ENCODE results near the gene PLIN1. TPM values are rescaled to one million over a fixed set of nuclear protein-coding genes. Genes with fewer than 3 reads are reported as not detected.

The PLIN1 gene
- total RNA-seq, 1 experiment from 2014 or later, result 0.09 TPM

DNA sequence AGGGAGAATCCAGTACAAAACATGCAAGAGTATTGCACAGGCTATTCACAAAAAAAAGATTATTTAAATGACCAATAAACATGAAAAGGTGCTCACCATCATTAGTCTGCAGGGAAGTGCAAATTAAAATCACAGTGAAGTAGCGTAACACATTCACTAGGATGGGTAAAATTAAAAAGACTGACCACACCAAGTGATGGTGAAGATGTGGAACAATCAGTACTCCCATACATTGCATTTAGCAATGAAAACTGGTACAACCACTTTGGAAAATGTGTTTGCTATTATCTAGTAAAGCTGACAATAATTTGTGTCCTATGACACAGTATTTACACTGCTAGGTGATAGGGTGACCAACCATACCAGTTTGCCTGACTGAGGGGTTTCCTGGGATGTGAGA, 45.5 kb upstream of the PLIN1 start:
- Mint-ChIP-seq H3K27me3 (ENCODE audit: low read depth) (peaks cover 23% of the 10 kb centered on the region), H3K27ac (no peak overlapping the region), H3K9me3 (peaks cover 3% of the 10 kb centered on the region in 2 experiments; a peak in 4 of 5 replicates), H3K4me1 (no peaks in the 10 kb centered on the region), H3K36me3 (ENCODE audit: insufficient read depth in 1 of 3, low read depth in 3 of 3) (no peaks in the 10 kb centered on the region), H3K4me3 (no peak overlapping the region)
- Histone ChIP-seq H4K8ac (replicated peaks; ENCODE audit: insufficient read length, low read depth, low read length) (no peak overlapping the region), H2BK12ac (ENCODE audit: insufficient read length, low read depth, low read length) (no peak overlapping the region), H2AK5ac (ENCODE audit: insufficient read length, low read length) (no peak overlapping the region), H3K79me1 (ENCODE audit: insufficient read depth, low read depth, low read length, poor library complexity, severe bottlenecking) (no peaks in the 10 kb centered on the region), H3K4me1 (ENCODE audit: insufficient read depth, low read length) (no peaks in the 10 kb centered on the region), H3K9ac (ENCODE audit: extremely low read depth, insufficient read length, low read length) (no peak overlapping the region), H3K27ac (ENCODE audit: insufficient read length, low read depth, low read length) (no peak overlapping the region), H3K27me3 (ENCODE audit: insufficient read depth, low read length) (no peaks in the 10 kb centered on the region; the same call in 1 of the 2 replicates), H4K5ac (ENCODE audit: insufficient read length, low read depth, low read length) (no peak overlapping the region), H3K79me2 (ENCODE audit: insufficient read depth, low read length) (no peaks in the 10 kb centered on the region), H3K4me2 (ENCODE audit: insufficient read depth, insufficient read length, low read length) (no peak overlapping the region), H4K91ac (ENCODE audit: insufficient read length, low read depth, low read length) (no peak overlapping the region), H3K4ac (ENCODE audit: low read depth, low read length) (no peak overlapping the region), H3K56ac (ENCODE audit: insufficient read length, low read depth, low read length) (no peak overlapping the region), H3T11ph (ENCODE audit: low read length) (no peak overlapping the region), H2AFZ (ENCODE audit: low read length) (no peak overlapping the region), H2BK15ac (ENCODE audit: low read depth, low read length) (no peak overlapping the region), H3K18ac (ENCODE audit: insufficient read length, low read depth, low read length) (no peak overlapping the region), H3K23me2 (ENCODE audit: insufficient read length, low read depth, low read length, poor library complexity, severe bottlenecking) (no peaks in the 10 kb centered on the region), H3K9me3 (ENCODE audit: control insufficient read depth, low read depth, low read length) (no peaks in the 10 kb centered on the region), H3K23ac (ENCODE audit: insufficient read length, low read depth, low read length) (no peak overlapping the region), H3K14ac (ENCODE audit: insufficient read depth, low read length) (no peak overlapping the region), H2BK120ac (ENCODE audit: low read depth, low read length, poor library complexity, severe bottlenecking) (no peak overlapping the region), H2BK5ac (ENCODE audit: insufficient read length, low read length) (no peak overlapping the region), H4K20me1 (ENCODE audit: control insufficient read depth, insufficient read depth, insufficient read length) (no peaks in the 10 kb centered on the region), H2BK20ac (ENCODE audit: low read depth, low read length, poor library complexity, severe bottlenecking) (no peak overlapping the region)
- WGBS (ENCODE audit: extremely low coverage, insufficient read length, low lambda C conversion rate), result no CpG with 5 or more reads among the region's 1 CpG
- TF ChIP-seq, protein P1, sequence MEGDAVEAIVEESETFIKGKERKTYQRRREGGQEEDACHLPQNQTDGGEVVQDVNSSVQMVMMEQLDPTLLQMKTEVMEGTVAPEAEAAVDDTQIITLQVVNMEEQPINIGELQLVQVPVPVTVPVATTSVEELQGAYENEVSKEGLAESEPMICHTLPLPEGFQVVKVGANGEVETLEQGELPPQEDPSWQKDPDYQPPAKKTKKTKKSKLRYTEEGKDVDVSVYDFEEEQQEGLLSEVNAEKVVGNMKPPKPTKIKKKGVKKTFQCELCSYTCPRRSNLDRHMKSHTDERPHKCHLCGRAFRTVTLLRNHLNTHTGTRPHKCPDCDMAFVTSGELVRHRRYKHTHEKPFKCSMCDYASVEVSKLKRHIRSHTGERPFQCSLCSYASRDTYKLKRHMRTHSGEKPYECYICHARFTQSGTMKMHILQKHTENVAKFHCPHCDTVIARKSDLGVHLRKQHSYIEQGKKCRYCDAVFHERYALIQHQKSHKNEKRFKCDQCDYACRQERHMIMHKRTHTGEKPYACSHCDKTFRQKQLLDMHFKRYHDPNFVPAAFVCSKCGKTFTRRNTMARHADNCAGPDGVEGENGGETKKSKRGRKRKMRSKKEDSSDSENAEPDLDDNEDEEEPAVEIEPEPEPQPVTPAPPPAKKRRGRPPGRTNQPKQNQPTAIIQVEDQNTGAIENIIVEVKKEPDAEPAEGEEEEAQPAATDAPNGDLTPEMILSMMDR (conservative IDR thresholded peaks at IDR 0.05), result no peak
- no peak for DNase-seq
